Activated CD4-positive, alpha-beta T cell treated with anti-CD3 and anti-CD28 coated beads, Interleukin-2, amount 50 U/mL, for 48 hours (primary cell): ENCODE measurements around the gene CSPG4.

ENCODE experiments used
- DNase-seq, 2 experiments: peaks; one replicate each; pipeline ENCODE4 v3.0.0-alpha.2; 2020

The CSPG4 gene

GRCh38 chr15:75663931-75664421 lies 48.7 kb downstream of the CSPG4 start:
- no peak for DNase-seq

GRCh38 chr15:75662823-75663519 lies 49.7 kb downstream of the CSPG4 start:
- no peak for DNase-seq

- DNase-seq: no peak
Measured at GRCh38 chr15:75661756-75662140, 50.9 kb downstream of the CSPG4 start.

- DNase-seq: no peak
Measured at GRCh38 chr15:75661100-75661755, 51.4 kb downstream of the CSPG4 start.

- DNase-seq: no peak
Measured at GRCh38 chr15:75659928-75660645, 52.6 kb downstream of the CSPG4 start.

GRCh38 chr15:75659141-75659771 lies 53.4 kb downstream of the CSPG4 start:
- no peak for DNase-seq

- DNase-seq: no peak
Measured at GRCh38 chr15:75656813-75657212, 55.8 kb downstream of the CSPG4 start.

GRCh38 chr15:75656331-75656730 lies 56.3 kb downstream of the CSPG4 start:
- DNase-seq: no peak

GRCh38 chr15:75655931-75656330 lies 56.7 kb downstream of the CSPG4 start:
- DNase-seq: no peak

GRCh38 chr15:75654201-75654907 lies 58.3 kb downstream of the CSPG4 start:
- DNase-seq: no peak

- no peak for DNase-seq
Measured at GRCh38 chr15:75653347-75653913, 59.2 kb downstream of the CSPG4 start.

- no peak for DNase-seq
Measured at GRCh38 chr15:75651810-75652543, 60.7 kb downstream of the CSPG4 start.

GRCh38 chr15:75650908-75651809 lies 61.5 kb downstream of the CSPG4 start:
- no peak for DNase-seq

GRCh38 chr15:75649848-75650247 lies 62.8 kb downstream of the CSPG4 start:
- no peak for DNase-seq

- DNase-seq: no peak
Measured at GRCh38 chr15:75649045-75649761, 63.4 kb downstream of the CSPG4 start.

- DNase-seq: peak in 1 of 2 experiments; percentile 15
Measured at GRCh38 chr15:75648156-75649000, 64.3 kb downstream of the CSPG4 start.

GRCh38 chr15:75647370-75648155 lies 65.1 kb downstream of the CSPG4 start, which contains the start of gene SNX33:
SNX33 (plus strand) TSS chr15:75647912; CDS start chr15:75649103, 1,191 bp downstream.
- peak; percentile 65 to 74 for DNase-seq

GRCh38 chr15:75646944-75647364 lies 65.7 kb downstream of the CSPG4 start:
- peak; percentile 19 to 31 for DNase-seq
